ENCODE measurements around the gene DISC1.
A peak's percentile ranks its signal among the peaks of the same experiment; 100 is the strongest.

Gene DISC1

DNA sequence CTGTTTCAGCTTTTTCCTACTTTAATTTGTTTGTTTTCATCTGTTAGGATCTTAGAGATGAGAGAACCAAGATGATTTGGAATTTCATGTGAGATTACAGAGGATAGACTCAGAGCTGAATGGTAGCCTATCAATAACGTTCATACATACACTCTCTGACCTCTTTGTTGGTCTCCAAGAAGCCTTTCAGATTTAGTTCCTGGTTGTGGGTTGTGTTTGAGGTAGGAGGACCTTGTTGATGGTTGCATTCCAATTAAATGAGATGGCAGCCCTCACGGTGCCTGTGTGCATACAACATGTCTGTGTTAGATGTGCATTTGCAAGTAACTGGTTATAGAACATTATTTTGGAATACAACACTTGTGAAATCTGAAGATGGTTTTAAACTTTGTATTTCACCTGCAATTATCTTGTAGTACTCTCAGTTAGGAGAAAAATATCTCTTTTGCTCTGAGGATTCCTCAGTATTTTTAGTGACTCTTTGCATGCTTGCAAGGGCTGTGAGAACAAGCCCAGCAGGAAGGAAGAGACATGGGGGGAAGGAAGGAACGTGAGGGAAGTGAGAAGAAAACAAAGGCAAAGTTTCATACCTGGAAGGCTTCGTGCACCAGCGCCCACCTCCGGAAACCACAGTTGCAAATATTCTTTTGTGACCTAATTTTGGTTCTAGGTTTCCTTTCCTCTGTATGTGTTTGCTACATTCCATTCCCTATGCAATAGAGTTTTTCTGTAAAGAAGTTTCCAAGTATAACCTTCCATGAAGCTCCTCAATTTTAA is 291.8 kb downstream of the DISC1 start:
- no peaks in the 10 kb centered on the region for H3K9me3 Mint-ChIP-seq
- peak overlapping the region; percentile 84 for H3K27ac Mint-ChIP-seq
- H3K4me1 Mint-ChIP-seq: peaks cover 76% of the 10 kb centered on the region
- H3K36me3 Mint-ChIP-seq: no peaks in the 10 kb centered on the region
- no peaks in the 10 kb centered on the region for H3K27me3 Mint-ChIP-seq
- H3K4me3 Mint-ChIP-seq: peak overlapping the region; percentile 58

DNA sequence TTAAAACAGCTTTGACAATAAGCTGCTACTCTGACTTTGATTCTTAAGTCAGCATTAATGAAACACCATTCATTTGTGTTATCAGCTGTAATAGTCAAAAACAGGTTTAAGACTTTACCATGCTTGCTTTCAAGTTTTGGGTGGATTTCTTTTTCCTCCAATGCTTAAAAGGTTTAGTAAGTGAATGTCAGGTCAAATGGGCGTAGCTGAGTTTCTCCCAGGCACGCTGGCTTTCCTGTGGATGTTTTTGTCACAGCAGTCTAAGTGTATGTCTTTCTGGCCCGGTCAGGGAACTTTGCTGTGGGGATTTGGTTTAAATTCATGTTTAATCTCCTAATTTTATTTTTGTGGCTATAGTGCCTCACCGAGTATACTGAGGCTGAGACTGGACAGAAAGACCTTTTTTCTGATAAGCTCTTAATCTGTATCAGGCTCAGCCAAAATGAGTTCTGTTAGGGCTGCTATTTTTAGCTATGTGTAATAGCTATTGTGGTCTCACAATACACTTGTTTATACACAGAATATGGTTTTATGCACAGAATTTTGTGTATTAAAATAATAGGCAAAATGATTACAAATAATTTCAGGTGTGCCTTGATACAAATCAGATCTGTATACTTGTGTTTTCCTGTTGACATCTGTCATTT is 292.8 kb downstream of the DISC1 start:
- H3K9me3 Mint-ChIP-seq: no peaks in the 10 kb centered on the region
- H3K4me1 Mint-ChIP-seq: peaks cover 70% of the 10 kb centered on the region
- H3K4me3 Mint-ChIP-seq: peak overlapping the region; percentile 58
- H3K27ac Mint-ChIP-seq: peak overlapping the region; percentile 59
- no peaks in the 10 kb centered on the region for H3K27me3 Mint-ChIP-seq
- no peaks in the 10 kb centered on the region for H3K36me3 Mint-ChIP-seq

DNA sequence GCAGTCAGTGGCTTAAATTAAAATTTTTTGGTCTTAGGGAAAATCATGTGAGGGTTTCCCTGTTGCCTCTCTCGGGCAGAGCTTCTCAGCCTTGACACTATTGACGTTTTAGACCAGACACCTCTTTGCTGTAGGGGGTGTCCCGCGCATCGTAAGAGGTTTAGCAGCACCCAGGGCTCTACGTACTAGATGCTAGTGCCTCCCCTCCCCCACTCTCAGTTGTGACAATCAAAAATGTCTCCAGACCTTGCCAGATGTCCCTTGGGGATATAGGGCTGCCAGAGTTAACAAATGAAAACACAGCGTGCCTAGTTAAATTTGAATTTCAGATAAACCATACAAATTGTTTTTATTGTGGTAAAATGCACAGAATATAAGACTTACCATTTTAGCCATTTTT is 293.3 kb downstream of the DISC1 start:
- Mint-ChIP-seq H3K36me3 (no peaks in the 10 kb centered on the region), H3K9me3 (no peaks in the 10 kb centered on the region), H3K27ac (peak overlapping the region; percentile 59), H3K4me1 (peaks cover 65% of the 10 kb centered on the region), H3K27me3 (no peaks in the 10 kb centered on the region), H3K4me3 (peak overlapping the region; percentile 58)

DNA sequence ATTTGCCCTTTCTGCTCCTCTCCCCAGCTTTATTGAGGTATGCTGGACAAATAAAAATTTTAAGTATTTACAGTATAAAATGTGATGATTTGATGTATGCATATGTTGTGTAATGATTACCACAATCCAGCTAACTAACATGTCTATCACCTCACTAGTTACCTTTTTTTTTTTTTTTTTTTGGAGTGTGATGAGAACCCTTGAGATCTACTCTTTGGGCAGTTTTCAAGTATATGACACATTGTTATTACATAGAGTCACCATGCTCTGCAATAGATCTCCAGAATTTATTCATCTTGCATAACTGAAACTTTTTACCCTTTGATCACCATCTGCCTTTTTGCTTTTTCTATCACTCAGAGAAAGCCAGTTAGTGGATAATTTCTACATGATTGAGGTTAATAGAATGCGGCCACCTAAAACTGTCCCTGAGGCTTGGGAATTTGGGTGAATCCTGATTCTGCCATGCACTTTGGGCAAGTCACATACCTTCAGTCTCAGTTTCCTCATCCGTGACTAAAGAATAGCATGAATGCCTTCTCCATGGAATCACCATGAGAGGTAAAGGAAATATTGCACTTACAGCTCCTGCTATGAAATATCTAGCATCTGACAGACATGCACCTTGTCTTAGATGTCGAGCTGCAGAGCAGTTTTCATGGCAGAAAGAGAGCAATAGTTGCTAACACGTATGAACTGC is 295.2 kb downstream of the DISC1 start:
- peaks cover 1% of the 10 kb centered on the region for H3K36me3 Mint-ChIP-seq
- peaks cover 48% of the 10 kb centered on the region for H3K4me1 Mint-ChIP-seq
- H3K9me3 Mint-ChIP-seq: no peaks in the 10 kb centered on the region
- no peaks in the 10 kb centered on the region for H3K27me3 Mint-ChIP-seq
- no peak overlapping the region for H3K4me3 Mint-ChIP-seq
- no peak overlapping the region for H3K27ac Mint-ChIP-seq

DNA sequence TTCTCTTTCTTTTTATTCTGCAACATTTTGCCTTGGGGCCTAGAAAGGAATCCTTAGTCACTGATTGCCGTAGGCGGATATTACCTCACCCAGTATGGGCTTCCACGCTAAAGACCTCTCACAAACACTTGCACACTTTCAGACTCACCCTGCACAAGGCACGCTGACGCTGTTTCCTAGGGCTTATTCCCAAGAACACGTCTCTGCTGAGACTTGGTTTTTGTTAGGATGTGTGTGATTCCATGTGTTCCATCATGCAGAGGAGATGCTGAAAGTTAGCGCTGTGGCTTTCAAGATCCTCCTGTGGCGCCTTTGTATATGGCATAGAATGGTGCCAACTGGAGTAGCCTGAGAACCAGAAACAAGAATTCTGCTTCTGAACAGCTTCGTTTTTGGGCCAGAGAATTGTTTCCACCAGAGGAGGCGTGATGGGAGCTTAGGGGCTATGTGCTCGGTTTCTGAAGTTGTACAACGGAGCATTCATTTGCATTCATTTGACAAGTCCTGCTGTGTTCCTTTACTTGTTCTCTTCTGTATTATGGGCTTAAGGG is 297.0 kb downstream of the DISC1 start:
- H3K27ac Mint-ChIP-seq: no peak overlapping the region
- H3K9me3 Mint-ChIP-seq: no peaks in the 10 kb centered on the region
- peaks cover 35% of the 10 kb centered on the region for H3K4me1 Mint-ChIP-seq
- H3K27me3 Mint-ChIP-seq: no peaks in the 10 kb centered on the region
- H3K36me3 Mint-ChIP-seq: peaks cover 1% of the 10 kb centered on the region
- H3K4me3 Mint-ChIP-seq: no peak overlapping the region

DNA sequence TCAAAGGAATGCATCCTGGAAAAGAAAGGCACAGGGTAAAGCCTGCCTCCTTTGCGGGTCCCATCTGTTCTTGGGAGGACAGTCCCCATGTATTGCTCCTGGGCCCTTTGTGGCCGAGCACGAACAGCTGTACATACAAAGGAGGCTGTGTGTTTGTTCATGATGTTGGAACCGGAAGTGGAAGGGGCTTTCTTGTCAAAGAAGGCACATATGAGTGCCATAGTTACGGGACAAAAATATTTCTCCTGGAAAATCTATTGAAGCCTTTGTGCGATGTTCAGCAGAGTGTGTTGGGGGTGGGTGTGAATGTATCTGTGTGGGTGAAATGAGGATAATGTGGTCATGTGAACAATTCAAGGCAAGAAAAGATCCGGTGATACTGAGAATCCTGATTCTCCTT is 297.6 kb downstream of the DISC1 start:
- Mint-ChIP-seq H3K27me3 (no peaks in the 10 kb centered on the region), H3K27ac (no peak overlapping the region), H3K4me1 (peaks cover 35% of the 10 kb centered on the region), H3K9me3 (no peaks in the 10 kb centered on the region), H3K4me3 (no peak overlapping the region), H3K36me3 (peaks cover 1% of the 10 kb centered on the region)

DNA sequence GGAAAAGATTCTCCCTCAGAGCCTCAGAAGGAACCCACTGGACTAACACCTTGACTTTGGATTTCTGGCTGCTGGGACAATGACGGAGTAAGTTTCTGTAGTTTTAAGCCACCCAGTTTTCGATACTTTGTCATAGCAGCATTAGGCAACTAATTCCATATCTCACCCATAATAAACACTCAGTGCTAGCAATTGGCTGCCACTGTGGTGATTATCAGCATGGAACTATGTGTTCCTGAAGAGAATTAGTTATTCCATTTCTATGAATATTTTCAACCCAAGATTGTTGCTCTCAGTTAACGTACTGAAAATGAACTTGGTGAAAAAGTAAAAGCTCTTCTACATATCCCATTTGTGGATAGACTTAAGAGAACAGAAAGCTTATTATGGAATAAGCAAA is 299.3 kb downstream of the DISC1 start:
- no peaks in the 10 kb centered on the region for H3K9me3 Mint-ChIP-seq
- no peaks in the 10 kb centered on the region for H3K27me3 Mint-ChIP-seq
- H3K36me3 Mint-ChIP-seq: peaks cover 1% of the 10 kb centered on the region
- no peak overlapping the region for H3K4me3 Mint-ChIP-seq
- no peak overlapping the region for H3K27ac Mint-ChIP-seq
- peaks cover 35% of the 10 kb centered on the region for H3K4me1 Mint-ChIP-seq

DNA sequence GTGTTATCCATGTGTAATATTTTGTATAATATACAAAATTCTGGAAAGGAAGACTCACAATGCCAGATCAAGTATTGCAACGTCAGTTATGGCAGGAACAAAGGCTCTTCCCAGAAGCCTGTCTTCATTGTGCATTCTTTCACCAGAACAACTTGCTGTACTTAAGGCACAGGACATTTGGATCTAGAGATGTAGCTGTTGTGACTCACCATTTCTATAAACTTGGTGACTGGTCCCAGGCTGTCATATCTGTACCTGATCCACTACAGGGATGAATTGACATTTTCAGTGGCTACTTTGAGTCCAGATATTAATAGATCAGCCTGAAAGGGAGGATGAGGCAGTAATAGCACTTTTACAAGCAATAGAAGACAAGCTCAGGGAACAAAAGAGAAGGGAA is 299.8 kb downstream of the DISC1 start:
- Mint-ChIP-seq H3K9me3 (no peaks in the 10 kb centered on the region), H3K4me1 (peaks cover 35% of the 10 kb centered on the region), H3K27ac (no peak overlapping the region), H3K36me3 (peaks cover 1% of the 10 kb centered on the region), H3K4me3 (no peak overlapping the region), H3K27me3 (no peaks in the 10 kb centered on the region)

DNA sequence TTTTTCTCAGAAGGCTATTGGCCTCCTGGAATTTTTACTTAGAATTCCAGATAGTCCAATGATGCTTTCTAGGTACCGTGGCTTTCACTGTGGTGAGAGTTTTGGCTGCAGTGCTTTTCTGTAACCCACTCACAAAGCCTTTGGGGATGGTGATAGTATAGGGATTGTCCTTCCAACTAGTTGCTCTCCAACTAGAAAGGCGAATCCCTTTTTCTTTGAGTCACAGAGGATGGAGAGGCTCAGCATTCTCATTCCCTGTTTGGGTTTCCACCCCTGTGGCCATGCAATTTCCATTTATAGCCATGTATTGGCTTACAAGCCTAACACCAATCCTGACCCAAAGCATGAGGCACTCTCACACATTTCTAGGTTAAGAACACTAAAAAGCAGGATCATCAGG is 300.3 kb downstream of the DISC1 start:
- H3K36me3 Mint-ChIP-seq: peaks cover 1% of the 10 kb centered on the region
- H3K4me3 Mint-ChIP-seq: no peak overlapping the region
- H3K9me3 Mint-ChIP-seq: no peaks in the 10 kb centered on the region
- H3K4me1 Mint-ChIP-seq: peaks cover 31% of the 10 kb centered on the region
- H3K27ac Mint-ChIP-seq: no peak overlapping the region
- H3K27me3 Mint-ChIP-seq: no peaks in the 10 kb centered on the region

DNA sequence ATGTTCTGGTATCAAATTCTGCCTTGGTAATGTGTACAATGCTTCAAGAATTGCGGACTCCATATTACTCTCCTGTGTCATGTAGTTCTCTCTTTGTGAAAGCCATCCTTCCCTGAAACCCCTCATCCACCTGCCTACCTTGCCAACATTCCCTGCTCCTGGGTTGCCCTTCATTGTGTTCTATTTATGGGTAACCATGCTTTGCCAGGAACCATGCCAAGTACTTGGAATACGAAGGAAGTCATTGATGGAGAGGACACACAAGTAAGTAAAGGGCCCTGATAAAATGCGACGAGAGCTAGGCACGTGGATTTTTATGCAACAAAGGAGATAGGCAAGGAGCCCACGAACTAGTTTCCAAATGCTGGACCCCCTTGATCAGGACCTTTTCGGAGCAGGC is 300.8 kb downstream of the DISC1 start:
- peaks cover 26% of the 10 kb centered on the region for H3K4me1 Mint-ChIP-seq
- no peak overlapping the region for H3K27ac Mint-ChIP-seq
- H3K9me3 Mint-ChIP-seq: no peaks in the 10 kb centered on the region
- no peaks in the 10 kb centered on the region for H3K27me3 Mint-ChIP-seq
- H3K36me3 Mint-ChIP-seq: peaks cover 1% of the 10 kb centered on the region
- H3K4me3 Mint-ChIP-seq: no peak overlapping the region

DNA sequence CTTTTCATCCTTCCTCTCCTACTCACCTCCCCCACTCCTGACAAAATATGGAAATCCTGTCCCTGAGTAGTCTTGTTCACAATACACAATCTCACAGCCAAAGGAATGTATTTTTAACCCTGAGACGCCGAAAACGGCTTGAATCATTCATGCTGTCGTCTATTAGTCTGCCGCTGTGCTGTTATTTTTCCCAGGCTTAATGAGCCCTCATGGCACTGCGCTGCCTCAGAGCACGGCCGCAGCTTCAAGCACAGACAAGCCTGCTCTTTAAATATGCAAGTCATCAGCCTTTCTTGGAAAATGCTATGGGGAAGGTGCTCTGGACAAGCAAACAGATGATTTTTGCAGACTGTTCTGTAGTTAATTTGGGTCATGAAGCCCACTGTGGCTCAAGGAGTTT is 302.7 kb downstream of the DISC1 start:
- Mint-ChIP-seq H3K27ac (no peak overlapping the region), H3K4me1 (peaks cover 26% of the 10 kb centered on the region), H3K9me3 (no peaks in the 10 kb centered on the region), H3K4me3 (peak overlapping the region; percentile 43), H3K27me3 (no peaks in the 10 kb centered on the region), H3K36me3 (peaks cover 2% of the 10 kb centered on the region)

DNA sequence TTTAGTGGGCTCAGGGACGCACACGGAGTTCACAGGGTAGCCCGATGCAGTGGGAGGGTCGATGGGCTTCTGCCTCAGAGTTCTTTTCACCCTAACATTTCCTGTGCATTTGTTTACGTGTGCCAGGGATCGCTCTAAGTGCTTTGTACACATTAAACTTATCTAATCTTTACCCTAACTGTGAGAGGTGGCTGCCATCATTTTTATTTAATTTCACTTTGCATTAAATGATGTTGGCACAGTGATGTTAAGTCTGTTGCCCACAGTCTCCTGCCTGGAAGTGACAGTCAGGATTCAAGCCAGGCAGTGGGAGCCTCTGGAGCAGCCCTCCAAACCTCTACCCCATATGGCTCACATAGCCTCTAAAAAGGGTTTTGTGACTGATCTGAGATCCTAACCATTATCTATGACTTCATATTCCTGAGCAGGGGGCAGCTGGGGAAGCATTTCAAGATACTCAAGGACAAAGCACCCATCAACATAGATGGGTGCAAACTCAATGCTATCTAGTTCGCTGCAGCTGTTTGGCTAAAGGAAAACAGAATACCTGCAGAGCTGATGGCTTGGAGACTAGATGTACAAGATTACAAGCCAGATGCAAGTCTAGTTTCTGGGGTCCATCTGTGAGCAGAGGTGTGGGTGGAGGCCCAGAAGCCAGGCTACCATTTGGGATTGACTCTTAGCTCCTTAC is 303.8 kb downstream of the DISC1 start:
- H3K27ac Mint-ChIP-seq: no peak overlapping the region

DNA sequence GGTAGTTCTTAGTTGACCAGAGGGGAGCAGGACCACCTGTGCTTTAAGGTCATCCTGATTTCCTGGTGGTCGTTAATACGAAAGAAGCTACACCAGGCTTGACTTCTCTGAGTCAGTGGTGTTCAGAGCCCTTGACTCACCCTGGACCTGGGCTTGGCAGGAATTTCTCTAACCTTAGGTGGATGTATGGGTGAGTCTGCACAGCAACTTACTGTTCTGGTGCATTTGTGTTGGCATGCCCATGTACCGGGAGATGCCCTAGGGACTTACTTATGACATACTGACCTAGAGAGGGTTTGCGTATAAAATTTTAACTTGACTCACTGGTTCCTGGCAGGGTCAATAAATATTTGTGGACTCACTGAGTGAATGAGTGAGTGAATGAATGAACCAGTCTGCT is 304.6 kb downstream of the DISC1 start:
- Mint-ChIP-seq H3K9me3 (no peaks in the 10 kb centered on the region), H3K27me3 (no peaks in the 10 kb centered on the region), H3K27ac (no peak overlapping the region), H3K4me3 (no peak overlapping the region), H3K36me3 (peaks cover 4% of the 10 kb centered on the region), H3K4me1 (peaks cover 26% of the 10 kb centered on the region)

More for the DNA sequence above, 303.8 kb downstream of the DISC1 start:
- no peaks in the 10 kb centered on the region for H3K27me3 Mint-ChIP-seq
- no peaks in the 10 kb centered on the region for H3K9me3 Mint-ChIP-seq
- peaks cover 26% of the 10 kb centered on the region for H3K4me1 Mint-ChIP-seq
- peaks cover 4% of the 10 kb centered on the region for H3K36me3 Mint-ChIP-seq
- H3K4me3 Mint-ChIP-seq: peak overlapping the region; percentile 70

DNA sequence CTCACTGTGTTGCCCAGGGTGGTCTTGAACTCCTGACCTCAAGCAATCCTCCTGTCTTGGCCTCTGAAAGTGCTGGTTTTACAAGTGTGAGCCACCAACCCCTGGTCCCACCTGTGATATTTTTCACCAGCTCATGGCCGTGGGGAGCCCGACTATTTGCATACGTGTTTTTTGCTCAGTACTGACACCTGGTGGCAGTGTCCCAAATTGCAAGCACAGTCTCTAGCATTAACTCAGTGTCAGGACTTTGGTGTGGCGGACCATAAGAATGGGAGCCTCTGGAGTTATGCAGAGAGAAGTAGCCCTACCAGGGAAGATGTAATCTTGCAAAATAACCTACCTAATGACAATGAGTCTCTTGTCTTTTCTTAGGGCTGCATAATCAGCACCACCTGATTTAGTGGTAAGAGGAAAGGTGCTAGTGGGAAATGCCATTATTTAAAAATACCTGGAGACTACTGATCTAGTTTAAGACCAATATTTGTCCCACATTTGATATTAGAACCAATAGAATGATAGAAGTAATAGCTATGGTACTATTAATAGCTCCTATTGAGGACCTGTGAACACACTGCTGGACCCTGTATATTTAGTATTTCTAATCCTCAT is 305.4 kb downstream of the DISC1 start:
- Mint-ChIP-seq H3K9me3 (no peaks in the 10 kb centered on the region), H3K4me1 (peaks cover 26% of the 10 kb centered on the region), H3K27ac (no peak overlapping the region), H3K4me3 (no peak overlapping the region), H3K27me3 (no peaks in the 10 kb centered on the region), H3K36me3 (peaks cover 5% of the 10 kb centered on the region)

All from activated naive CD4-positive, alpha-beta T cell treated with anti-CD3 and anti-CD28 coated beads, Interleukin-2, amount 50 U/mL, for 24 hours (primary cell).